ENCODE data around the gene NFE2L3. TPM values are rescaled to one million over a fixed set of nuclear protein-coding genes. Genes with fewer than 3 reads are reported as not detected.
A peak's percentile ranks its signal among the peaks of the same experiment; 100 is the strongest.

Gene NFE2L3
- total and polyA plus RNA-seq, 9 of the 15 experiments (the other 6 are each of a cell fraction or from before 2014, with no cell fraction given) = 2.9 to 16.9 (median 12.4) TPM

DNA sequence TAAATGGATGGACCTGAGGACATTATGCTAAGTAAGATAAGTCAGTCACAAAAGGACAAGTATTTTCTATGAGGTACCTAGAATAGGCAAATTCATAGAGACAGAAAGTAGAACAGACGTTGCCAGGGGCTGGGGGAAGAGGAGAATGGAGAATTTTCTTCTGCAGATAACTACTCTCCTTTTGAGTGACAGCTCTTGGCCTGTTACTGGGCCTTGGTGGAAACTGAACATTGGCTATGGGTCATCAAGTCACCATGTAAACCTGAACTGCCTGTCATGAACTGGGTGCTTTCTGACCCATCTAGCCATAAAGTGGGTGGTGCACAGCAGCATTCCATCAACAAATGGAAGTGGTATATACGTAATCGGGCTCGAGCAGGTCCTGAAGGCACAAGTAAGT is 29.3 kb upstream of the NFE2L3 start:
- WGBS (ENCODE audit: insufficient coverage, low coverage, missing lambda C conversion rate) = 3% methylated on average over 4 of the region's 4 CpGs
- ChIA-PET POLR2A (no interaction called here), CTCF (ENCODE audit: low intra/inter-chr PET ratio) (no interaction called here)
- Histone ChIP-seq H3K79me2 (ENCODE audit: control insufficient read depth, insufficient read depth, low read length) (no peaks in the 10 kb centered on the region), H2AFZ (ENCODE audit: low read depth, low read length) (no peak overlapping the region), H3K9ac (ENCODE audit: insufficient read depth in 1 of 2, low read depth in 2 of 2, low read length in 2 of 2) (no peak overlapping the region), H3K9me1 (ENCODE audit: control insufficient read depth, insufficient read depth, low read length) (no peaks in the 10 kb centered on the region), H3K4me2 (ENCODE audit: insufficient read depth, low read length) (no peak overlapping the region), H3K4me3 (no peak overlapping the region), H3K4me1 (replicated peaks in 1 of 2; ENCODE audit: control insufficient read depth in 2 of 2, insufficient read depth in 2 of 2, low read length in 2 of 2) (no peaks in the 10 kb centered on the region), H4K20me1 (replicated peaks; ENCODE audit: control insufficient read depth, insufficient read depth, low read length) (no peaks in the 10 kb centered on the region), H3K36me3 (ENCODE audit: control insufficient read depth, insufficient read depth, low read length) (no peaks in the 10 kb centered on the region), H3K9me3 (replicated peaks; ENCODE audit: control insufficient read depth, insufficient read depth, low read depth, low read length) (no peaks in the 10 kb centered on the region), H3K27me3 (ENCODE audit: control insufficient read depth in 2 of 2, insufficient read depth in 2 of 2, low read length in 2 of 2) (peaks cover 21 to 43% of the 10 kb centered on the region in 2 experiments), H3K27ac (ENCODE audit: extremely low read depth, low read depth, low read length) (no peak overlapping the region)
- intact Hi-C loops (cut with micrococcal nuclease) (no loop called here), in situ Hi-C loops (cut with MboI) (no loop called here)
- ATAC-seq (no peak), DNase-seq (ENCODE audit: extremely low read depth in 1 of 4, low spot score in 3 of 4) (no peak), FAIRE-seq (no peak)
- TF ChIP-seq ZC3H11A (IDR thresholded peaks at IDR 0.05; ENCODE audit: low read depth, low read length) (no peak), JUND (IDR thresholded peaks at IDR 0.05; ENCODE audit: borderline replicate concordance, low read depth, low read length) (no peak), JUND (tag; IDR thresholded peaks at IDR 0.05; ENCODE audit: borderline replicate concordance, low read depth, low read length) (no peak), HDAC8 (tag; IDR thresholded peaks at IDR 0.05) (no peak)
- TF ChIP-seq, protein P1, sequence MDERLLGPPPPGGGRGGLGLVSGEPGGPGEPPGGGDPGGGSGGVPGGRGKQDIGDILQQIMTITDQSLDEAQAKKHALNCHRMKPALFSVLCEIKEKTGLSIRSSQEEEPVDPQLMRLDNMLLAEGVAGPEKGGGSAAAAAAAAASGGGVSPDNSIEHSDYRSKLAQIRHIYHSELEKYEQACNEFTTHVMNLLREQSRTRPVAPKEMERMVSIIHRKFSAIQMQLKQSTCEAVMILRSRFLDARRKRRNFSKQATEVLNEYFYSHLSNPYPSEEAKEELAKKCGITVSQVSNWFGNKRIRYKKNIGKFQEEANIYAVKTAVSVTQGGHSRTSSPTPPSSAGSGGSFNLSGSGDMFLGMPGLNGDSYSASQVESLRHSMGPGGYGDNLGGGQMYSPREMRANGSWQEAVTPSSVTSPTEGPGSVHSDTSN (CRISPR knock-in tag; IDR thresholded peaks at IDR 0.05; ENCODE audit: low read depth) = 0 out of 2 replicates have a peak, but pooled peaks have one; percentile 14
- TF ChIP-seq, protein P1 (tag; conservative IDR thresholded peaks at IDR 0.05; ENCODE audit: low read depth) = no peak; the same call in 1 of the 2 replicates
- TF ChIP-seq, protein P2, sequence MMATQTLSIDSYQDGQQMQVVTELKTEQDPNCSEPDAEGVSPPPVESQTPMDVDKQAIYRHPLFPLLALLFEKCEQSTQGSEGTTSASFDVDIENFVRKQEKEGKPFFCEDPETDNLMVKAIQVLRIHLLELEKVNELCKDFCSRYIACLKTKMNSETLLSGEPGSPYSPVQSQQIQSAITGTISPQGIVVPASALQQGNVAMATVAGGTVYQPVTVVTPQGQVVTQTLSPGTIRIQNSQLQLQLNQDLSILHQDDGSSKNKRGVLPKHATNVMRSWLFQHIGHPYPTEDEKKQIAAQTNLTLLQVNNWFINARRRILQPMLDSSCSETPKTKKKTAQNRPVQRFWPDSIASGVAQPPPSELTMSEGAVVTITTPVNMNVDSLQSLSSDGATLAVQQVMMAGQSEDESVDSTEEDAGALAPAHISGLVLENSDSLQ (IDR thresholded peaks at IDR 0.05) = peak; percentile 79
- BruUV-seq (replicated peaks) = no TSS peak
